GM12801 (cell line): Measurements from ENCODE around the gene RCVRN.

Source experiments
- TF ChIP-seq, protein P1 (sequence below): IDR thresholded peaks from one replicate; pipeline ENCODE4 v1.5.1; 2011; ENCODE audit warnings: control low read depth; ENCODE audit not compliant: insufficient read length; ENCODE audit errors: extremely low read depth

Gene RCVRN

GRCh38 chr17:9905078-9905415, at the start of gene RCVRN:
TSS of gene RCVRN (minus strand) at chr17:9905271. CDS start at chr17:9905180, 91 bp downstream.
- TF ChIP-seq, protein P1, sequence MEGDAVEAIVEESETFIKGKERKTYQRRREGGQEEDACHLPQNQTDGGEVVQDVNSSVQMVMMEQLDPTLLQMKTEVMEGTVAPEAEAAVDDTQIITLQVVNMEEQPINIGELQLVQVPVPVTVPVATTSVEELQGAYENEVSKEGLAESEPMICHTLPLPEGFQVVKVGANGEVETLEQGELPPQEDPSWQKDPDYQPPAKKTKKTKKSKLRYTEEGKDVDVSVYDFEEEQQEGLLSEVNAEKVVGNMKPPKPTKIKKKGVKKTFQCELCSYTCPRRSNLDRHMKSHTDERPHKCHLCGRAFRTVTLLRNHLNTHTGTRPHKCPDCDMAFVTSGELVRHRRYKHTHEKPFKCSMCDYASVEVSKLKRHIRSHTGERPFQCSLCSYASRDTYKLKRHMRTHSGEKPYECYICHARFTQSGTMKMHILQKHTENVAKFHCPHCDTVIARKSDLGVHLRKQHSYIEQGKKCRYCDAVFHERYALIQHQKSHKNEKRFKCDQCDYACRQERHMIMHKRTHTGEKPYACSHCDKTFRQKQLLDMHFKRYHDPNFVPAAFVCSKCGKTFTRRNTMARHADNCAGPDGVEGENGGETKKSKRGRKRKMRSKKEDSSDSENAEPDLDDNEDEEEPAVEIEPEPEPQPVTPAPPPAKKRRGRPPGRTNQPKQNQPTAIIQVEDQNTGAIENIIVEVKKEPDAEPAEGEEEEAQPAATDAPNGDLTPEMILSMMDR, result no peak

DNA sequence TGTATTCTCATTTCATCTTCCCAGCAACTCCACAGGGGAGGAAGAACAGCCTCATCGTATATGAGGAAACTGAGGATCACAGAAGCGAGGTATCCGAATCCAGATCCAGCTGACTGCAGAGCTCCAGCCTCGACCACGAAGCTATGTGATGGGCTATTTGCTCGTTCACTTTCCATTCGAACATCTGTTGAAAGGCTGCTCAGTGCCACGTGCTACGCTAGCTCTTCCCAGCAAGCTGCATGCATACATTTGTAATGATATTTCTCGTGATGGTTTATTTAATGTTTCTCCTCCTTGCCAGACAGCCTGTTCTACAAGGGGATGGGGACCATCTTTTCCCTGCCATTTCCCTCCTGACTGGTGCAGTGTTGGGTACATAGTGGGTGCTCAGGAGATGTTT, 48.4 kb upstream of the RCVRN start:
- TF ChIP-seq, protein P1, result no peak

- TF ChIP-seq, protein P1, result no peak
These were observed 46.7 kb upstream of the RCVRN start for GRCh38 chr17:9951803-9952202.

DNA sequence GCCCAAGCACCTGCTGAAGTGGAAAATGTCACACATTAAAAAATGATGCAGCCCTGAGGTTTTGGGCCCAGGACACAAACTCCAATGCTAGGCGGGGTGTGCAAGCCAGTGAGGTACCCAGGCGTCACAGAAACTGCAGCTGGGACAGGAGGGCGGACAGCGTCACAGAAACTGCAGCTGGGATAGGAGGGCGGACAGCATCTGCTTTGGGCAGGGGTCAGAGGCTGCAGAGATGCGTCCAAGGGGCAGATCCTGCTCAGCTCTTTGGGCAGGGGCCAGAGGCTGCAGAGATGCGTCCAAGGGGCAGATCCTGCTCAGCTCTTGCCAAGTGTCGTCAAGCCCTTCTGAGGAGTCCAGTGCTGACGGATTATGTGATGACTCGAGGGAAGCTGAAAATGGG, 43.9 kb upstream of the RCVRN start:
- TF ChIP-seq, protein P1, result no peak

GRCh38 chr17:9944704-9945103, 39.6 kb upstream of the RCVRN start:
- TF ChIP-seq, protein P1, result no peak

DNA sequence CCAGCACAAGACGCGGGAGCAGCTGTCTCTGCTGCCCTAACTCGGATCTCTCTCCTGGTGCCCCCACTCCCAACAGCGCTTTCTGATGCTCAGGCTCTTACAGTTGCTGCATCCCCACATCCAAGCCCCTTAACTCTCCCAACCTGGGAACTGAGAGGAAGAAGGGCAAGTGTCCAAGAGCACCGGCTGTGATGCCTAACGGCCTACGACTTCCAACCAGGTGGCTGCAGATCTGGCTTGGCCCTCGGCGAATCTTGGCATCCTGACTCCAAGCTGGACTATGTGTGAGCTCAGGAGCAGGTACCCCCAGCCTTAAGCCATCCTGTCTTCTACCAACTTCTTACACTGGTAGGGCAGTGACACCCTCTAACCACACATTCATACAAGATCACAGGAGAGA, 38.3 kb upstream of the RCVRN start:
- TF ChIP-seq, protein P1, result no peak

- TF ChIP-seq, protein P1, result no peak
These were observed 37.8 kb upstream of the RCVRN start for GRCh38 chr17:9942885-9943284.

DNA sequence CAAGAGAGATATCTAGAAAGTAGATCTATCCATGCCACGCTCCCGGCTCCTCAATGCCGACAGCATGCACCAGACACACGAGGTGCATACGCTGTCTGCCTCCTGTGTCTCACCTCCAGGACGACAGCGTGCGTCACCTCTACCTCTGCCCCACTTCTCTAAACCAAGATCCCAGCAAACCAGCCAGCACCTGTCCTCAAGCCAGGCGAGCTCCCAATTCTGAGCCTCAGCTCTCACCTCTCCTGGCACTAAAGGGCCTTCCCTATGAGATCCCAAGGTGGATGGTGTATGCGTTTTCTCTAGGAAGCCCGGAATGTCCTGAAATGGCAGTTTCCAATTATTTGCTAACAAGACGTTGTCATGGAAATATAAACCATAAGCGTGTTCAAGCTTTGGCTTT, 36.2 kb upstream of the RCVRN start:
- TF ChIP-seq, protein P1, result no peak
